Pancreas (tissue), 10 donors: ENCODE measurements around the gene ABLIM2. TPM values are rescaled to one million over a fixed set of nuclear protein-coding genes. Genes with fewer than 3 reads are reported as not detected.
A peak's percentile ranks its signal among the peaks of the same experiment; 100 is the strongest.
"Not testable (repeated sequence)": the region's sequence is repeated elsewhere in the genome, so short reads cannot be mapped to it uniquely, and the experiment has no call there.

Source experiments
- ATAC-seq, 4 donors: fragments of 200-7000 bp; cut with Tn5 transposase; one replicate each; pipeline versions ENCODE4 v1.8.0 to v1.9.1; 2020; ENCODE audit warnings: mild to moderate bottlenecking in 4 of 4, moderate library complexity in 4 of 4
- DNase-seq, 6 donors: peaks; one replicate each; pipeline ENCODE4 v3.0.0-alpha.2; 2020
- FAIRE-seq: peaks from 2 replicates; lab custom pipeline; 2012; peaks lifted over from hg19 to GRCh38; lab: Jason Lieb, UNC
- H3K27ac ChIP-seq, 4 donors: fragments of 200-600 bp; sonication (generic); 1 replicate in 3 of 4; 2 replicates in 1 of 4; pipeline versions ENCODE4 v1.5.0 to v1.8.0; 2020
- H3K27me3 ChIP-seq, 4 donors: fragments of 200-600 bp; one replicate each; pipeline ENCODE4 v1.8.0; 2021
- H3K36me3 ChIP-seq, 3 donors: fragments of 200-600 bp; sonication (generic) in 1 of 3; one replicate each; pipeline versions ENCODE4 v1.5.0 to v1.8.0; 2020 to 2021
- H3K4me1 ChIP-seq, 3 donors: fragments of 200-600 bp; one replicate each; pipeline ENCODE4 v1.8.0; 2021
- H3K4me3 ChIP-seq, 4 donors: fragments of 200-600 bp; sonication (generic) in 2 of 4; one replicate each; pipeline versions ENCODE4 v1.5.0 to v1.8.0; 2020 to 2021
- H3K9me3 ChIP-seq, 4 donors: fragments of 200-600 bp; one replicate each; pipeline ENCODE4 v1.8.0; 2021
- CTCF ChIP-seq, 4 donors: fragments of 200-600 bp; sonication (generic) in 3 of 4; IDR thresholded peaks; one replicate each; pipeline versions ENCODE4 v1.5.0 to v1.8.0; 2021; ENCODE audit warnings: antibody characterized with exemption in 4 of 4
- WGBS, 2 donors: extraction: QIAGEN DNeasy Blood & Tissue Kit; methylation state at CpG; one replicate each; pipeline ENCODE4 v1.1.7; 2013; 5-methylcytosine and 5-hydroxymethylcytosine counted together
- intact Hi-C, 3 donors: fragments of 100-400 bp; cut with DNase I; formaldehyde crosslinking; loops; one replicate each; pipeline versions ENCODE4 v1.11.1 to v1.14.2; 2022
- polyA plus RNA-seq, 2 donors: library from polyadenylated mRNA; stranded (reverse); fragments of 200-250 nt; gene quantifications; one replicate each; pipeline ENCODE4 v1.2.3, GENCODE V29; 2013
- total RNA-seq, 6 donors: library from RNA; stranded (reverse); fragmentation: NEBNext Ultra II Directional in 4 of 6; extraction: Animal tissue kit (Norgen Biotek cat#: 25700) in 4 of 6; gene quantifications; one replicate each; pipeline versions ENCODE4 v1.2.1 to v1.2.4, GENCODE V29; 2021 to 2023
- donor health status: healthy with polysubstance abuse.
- donor health status: DM: no; HTN: no; CAD: no; lungs with moderate emphysema.
- donor health status: DM: no; HTN: no; CAD: no.
- donor health status: control.
- donor health status: control.
- donor health status: Bipolar disorder and iron deficiency.
- donor health status: DM: yes; HTN: yes; CAD: no.
- donor health status: DM: no; HTN: no; CAD: no.
- donor health status: DM: no; HTN: no; CAD: no.
- donor health status: DM: yes; HTN: yes; CAD: no.

Gene ABLIM2
- total and polyA plus RNA-seq, 8 donors = 4.3 to 13.1 (median 6.6) TPM

- TF ChIP-seq CTCF (IDR thresholded peaks at IDR 0.05) = no peak
- Histone ChIP-seq H3K4me3 (no peak overlapping the region), H3K36me3 (no peaks in the 10 kb centered on the region), H3K9me3 (no peaks in the 10 kb centered on the region), H3K27me3 (no peaks in the 10 kb centered on the region), H3K4me1 (no peaks in the 10 kb centered on the region), H3K27ac (no peak overlapping the region)
- WGBS, 2 donors = 56 to 59% methylated on average over 7 of the region's 7 CpGs
- ATAC-seq (peak in 1 of 4 donors; percentile 28), DNase-seq (no peak), FAIRE-seq (no peak)
- intact Hi-C loops = no loop called here
These were observed 234.4 kb downstream of the ABLIM2 start for GRCh38 chr4:7924163-7924562.

GRCh38 chr4:7922466-7922865, 236.1 kb downstream of the ABLIM2 start:
- ATAC-seq (no peak), FAIRE-seq (no peak), DNase-seq (no peak)
- no peak overlapping the region for H3K27ac ChIP-seq
- H3K4me3 ChIP-seq = no peak overlapping the region
- intact Hi-C loops = no loop called here
- H3K36me3 ChIP-seq = no peaks in the 10 kb centered on the region
- H3K4me1 ChIP-seq = no peaks in the 10 kb centered on the region
- 85 to 94% methylated on average over 7 of the region's 7 CpGs for WGBS, 2 donors
- TF ChIP-seq CTCF (IDR thresholded peaks at IDR 0.05) = no peak
- H3K27me3 ChIP-seq = no peaks in the 10 kb centered on the region
- no peaks in the 10 kb centered on the region for H3K9me3 ChIP-seq

GRCh38 chr4:7918981-7919380, 239.6 kb downstream of the ABLIM2 start:
- Histone ChIP-seq H3K4me3 (no peak overlapping the region), H3K4me1 (no peaks in the 10 kb centered on the region), H3K27me3 (no peaks in the 10 kb centered on the region), H3K9me3 (no peaks in the 10 kb centered on the region), H3K36me3 (no peaks in the 10 kb centered on the region), H3K27ac (no peak overlapping the region)
- DNase-seq = no peak
- no peak for FAIRE-seq
- WGBS, 2 donors = 81 to 86% methylated on average over 12 of the region's 12 CpGs
- intact Hi-C loops = no loop called here
- no peak for TF ChIP-seq CTCF (IDR thresholded peaks at IDR 0.05)
- no peak for ATAC-seq

- intact Hi-C loops, H3K4me3 ChIP-seq, H3K27ac ChIP-seq, H3K27me3 ChIP-seq, FAIRE-seq, DNase-seq, H3K36me3 ChIP-seq, ATAC-seq, H3K9me3 ChIP-seq, H3K4me1 ChIP-seq: not testable (repeated sequence)
- WGBS, 2 donors = 87 to 89% methylated on average over 18 of the region's 18 CpGs
These were observed 240.4 kb downstream of the ABLIM2 start for GRCh38 chr4:7918187-7918586.

- DNase-seq (no peak), FAIRE-seq (no peak), ATAC-seq (no peak)
- intact Hi-C loops = no loop called here
- no peaks in the 10 kb centered on the region for H3K36me3 ChIP-seq
- no peaks in the 10 kb centered on the region for H3K9me3 ChIP-seq
- H3K4me1 ChIP-seq = no peaks in the 10 kb centered on the region
- TF ChIP-seq CTCF (IDR thresholded peaks at IDR 0.05) = no peak
- WGBS, 2 donors = 88% methylated on average over 6 of the region's 6 CpGs
- H3K27ac ChIP-seq = no peak overlapping the region
- H3K4me3 ChIP-seq = no peak overlapping the region
- H3K27me3 ChIP-seq = no peaks in the 10 kb centered on the region
These were observed 240.9 kb downstream of the ABLIM2 start for GRCh38 chr4:7917669-7918068.

- no peak for FAIRE-seq
- no peaks in the 10 kb centered on the region for H3K27me3 ChIP-seq
- intact Hi-C loops = no loop called here
These were observed 242.8 kb downstream of the ABLIM2 start for GRCh38 chr4:7915875-7916242.

More at GRCh38 chr4:7915875-7916242, 242.8 kb downstream of the ABLIM2 start:
- TF ChIP-seq CTCF (IDR thresholded peaks at IDR 0.05) = no peak
- Histone ChIP-seq H3K4me3 (no peak overlapping the region), H3K36me3 (no peaks in the 10 kb centered on the region), H3K27ac (no peak overlapping the region), H3K9me3 (no peaks in the 10 kb centered on the region), H3K4me1 (no peaks in the 10 kb centered on the region)
- DNase-seq (no peak), ATAC-seq (no peak)
- WGBS, 2 donors = 69 to 70% methylated on average over 6 of the region's 6 CpGs
